Muscle of back (tissue), 11 donors: ENCODE results near the gene FGFR1OP2. TPM values are rescaled to one million over a fixed set of nuclear protein-coding genes. Genes with fewer than 3 reads are reported as not detected.
A peak's percentile ranks its signal among the peaks of the same experiment; 100 is the strongest.
"Not testable (repeated sequence)": the region's sequence is repeated elsewhere in the genome, so short reads cannot be mapped to it uniquely, and the experiment has no call there.

ENCODE experiments used
- DNase-seq, 3 donors: peaks; one replicate each; pipeline versions ENCODE4 v3.0.0 to v3.0.0-alpha.2; 2013
- polyA plus RNA-seq, 10 donors: library from polyadenylated mRNA; unstranded; fragments of 120-200 nt; gene quantifications; one replicate each; pipeline ENCODE4 v1.2.1, GENCODE V29; 2013; ENCODE audit not compliant: insufficient read length in 10 of 10

Gene FGFR1OP2
- polyA plus RNA-seq, 10 donors = 33.8 to 61.5 (median 42.4) TPM

- no peak for DNase-seq
Measured at GRCh38 chr12:26939953-26940352, 1.7 kb downstream of the FGFR1OP2 start.

- DNase-seq = no peak
Measured at GRCh38 chr12:26940516-26941214, 2.4 kb downstream of the FGFR1OP2 start.

- no peak for DNase-seq
Measured at GRCh38 chr12:26941215-26941594, 2.9 kb downstream of the FGFR1OP2 start.

- DNase-seq = no peak
Measured at GRCh38 chr12:26948309-26948708, 10.0 kb downstream of the FGFR1OP2 start.

GRCh38 chr12:26953447-26953846 lies 15.2 kb downstream of the FGFR1OP2 start:
- DNase-seq = peak in 1 of 3 donors; percentile 17

GRCh38 chr12:26954027-26954426 lies 15.8 kb downstream of the FGFR1OP2 start:
- no peak for DNase-seq

- DNase-seq = not testable (repeated sequence)
Measured at GRCh38 chr12:26961391-26961790, 23.1 kb downstream of the FGFR1OP2 start.

- DNase-seq = no peak
Measured at GRCh38 chr12:26961803-26962202, 23.5 kb downstream of the FGFR1OP2 start.

- no peak for DNase-seq
Measured at GRCh38 chr12:26963413-26963812, 25.1 kb downstream of the FGFR1OP2 start.

GRCh38 chr12:26966842-26967241 lies 28.6 kb downstream of the FGFR1OP2 start:
- DNase-seq = no peak

- no peak for DNase-seq
Measured at GRCh38 chr12:26970136-26970535, 31.9 kb downstream of the FGFR1OP2 start.

- no peak for DNase-seq
Measured at GRCh38 chr12:26971963-26972362, 33.7 kb downstream of the FGFR1OP2 start.

GRCh38 chr12:26976687-26977086 lies 38.4 kb downstream of the FGFR1OP2 start:
- DNase-seq = no peak

GRCh38 chr12:26978801-26979200 lies 40.5 kb downstream of the FGFR1OP2 start:
- DNase-seq = no peak

GRCh38 chr12:26979733-26980132 lies 41.5 kb downstream of the FGFR1OP2 start:
- no peak for DNase-seq

GRCh38 chr12:26982866-26983265 lies 44.6 kb downstream of the FGFR1OP2 start:
- DNase-seq = no peak

- peak in 2 of 3 donors; percentile 8 to 24 for DNase-seq
Measured at GRCh38 chr12:26987634-26988424, 49.6 kb downstream of the FGFR1OP2 start.

GRCh38 chr12:26988703-26989102 lies 50.4 kb downstream of the FGFR1OP2 start:
- no peak for DNase-seq

- no peak for DNase-seq
Measured at GRCh38 chr12:26989873-26990272, 51.6 kb downstream of the FGFR1OP2 start.

GRCh38 chr12:26991826-26992225 lies 53.6 kb downstream of the FGFR1OP2 start:
- DNase-seq = no peak

- DNase-seq = no peak
Measured at GRCh38 chr12:26994109-26994508, 55.8 kb downstream of the FGFR1OP2 start.

GRCh38 chr12:26995706-26996105 lies 57.4 kb downstream of the FGFR1OP2 start:
- no peak for DNase-seq

- no peak for DNase-seq
Measured at GRCh38 chr12:26997003-26997402, 58.7 kb downstream of the FGFR1OP2 start.
